Caco-2 (cell line): ENCODE data around the gene CPEB4. TPM values are rescaled to one million over a fixed set of nuclear protein-coding genes. Genes with fewer than 3 reads are reported as not detected.

Source experiments
- BruUV-seq: library from RNA; stranded (reverse); fragments of 400-500 nt; replicated peaks from 2 replicates; lab custom pipeline; 2021; lab: Mats Ljungman, UMichigan
- CTCF ChIA-PET: fragments of 300-600 bp; sonication (Branson Sonifier 250); formaldehyde crosslinking; loops from one replicate; lab custom pipeline; 2022; ENCODE audit warnings: antibody characterized with exemption; lab: Charles Lee
- POLR2A ChIA-PET: fragments of 300-600 bp; sonication (Branson Sonifier 250); formaldehyde crosslinking; loops from one replicate; lab custom pipeline; 2022; ENCODE audit warnings: antibody characterized with exemption; lab: Charles Lee
- DNase-seq, 2 experiments: peaks; one replicate each; pipeline versions ENCODE4 v3.0.0 to v3.0.0-alpha.2; 2020 to 2022
- H3K27me3 ChIP-seq: replicated peaks from 2 replicates; pipeline ENCODE4 v1.6.0; 2011; ENCODE audit warnings: low read length; ENCODE audit not compliant: control insufficient read depth, insufficient read depth
- H3K36me3 ChIP-seq: 2 replicates; pipeline ENCODE4 v1.5.1; 2011; ENCODE audit warnings: low read length; ENCODE audit not compliant: control insufficient read depth, insufficient read depth
- H3K4me1 ChIP-seq: fragments of 250-450 bp; sonication (Bioruptor Pico); 2 replicates; pipeline ENCODE4 v1.5.1; 2020; ENCODE audit warnings: mild to moderate bottlenecking
- H3K4me3 ChIP-seq: 2 replicates; pipeline ENCODE4 v1.5.1; 2011; ENCODE audit warnings: low read depth, mild to moderate bottlenecking, control low read depth, low read length
- H3K9me3 ChIP-seq: fragments of 250-450 bp; sonication (Bioruptor Pico); 2 replicates; pipeline ENCODE4 v1.5.1; 2020; ENCODE audit warnings: mild to moderate bottlenecking, moderate library complexity
- H3K27ac Mint-ChIP-seq: one replicate; pipeline ENCODE4 v1.8.0; 2022; ENCODE audit warnings: mixed read lengths; ENCODE audit not compliant: unreplicated experiment
- H3K27me3 Mint-ChIP-seq: one replicate; pipeline ENCODE4 v1.8.0; 2022; ENCODE audit warnings: mixed read lengths; ENCODE audit not compliant: insufficient read depth, unreplicated experiment
- H3K36me3 Mint-ChIP-seq: one replicate; pipeline ENCODE4 v1.8.0; 2022; ENCODE audit warnings: mild to moderate bottlenecking, mixed read lengths; ENCODE audit not compliant: insufficient read depth, unreplicated experiment
- H3K4me1 Mint-ChIP-seq: one replicate; pipeline ENCODE4 v1.8.0; 2022; ENCODE audit warnings: low read depth, mixed read lengths; ENCODE audit not compliant: unreplicated experiment
- H3K4me3 Mint-ChIP-seq: one replicate; pipeline ENCODE4 v1.8.0; 2022; ENCODE audit warnings: mild to moderate bottlenecking, moderate library complexity, mixed read lengths; ENCODE audit not compliant: unreplicated experiment
- H3K9me3 Mint-ChIP-seq: one replicate; pipeline ENCODE4 v1.8.0; 2022; ENCODE audit warnings: mixed read lengths; ENCODE audit not compliant: unreplicated experiment
- CTCF ChIP-seq, 2 experiments: fragments of 200-600 bp in 1 of 2; IDR thresholded peaks; 1 replicate in 1 of 2; 2 replicates in 1 of 2; pipeline versions ENCODE4 v1.5.1 to v1.8.0; 2011 to 2022; ENCODE audit warnings: antibody characterized with exemption in 1 of 2, control low read depth in 1 of 2, inconsistent platforms in 1 of 2, low read depth in 1 of 2, low read length in 1 of 2, mild to moderate bottlenecking in 1 of 2, moderate library complexity in 1 of 2; ENCODE audit not compliant: insufficient read depth in 1 of 2, severe bottlenecking in 1 of 2, unreplicated experiment in 1 of 2
- intact Hi-C: fragments of 100-400 bp; cut with micrococcal nuclease; formaldehyde crosslinking; loops from one replicate; pipeline ENCODE4 v1.10.0; 2022; ENCODE audit not compliant: unreplicated experiment
- total RNA-seq: library from RNA; stranded (reverse); gene quantifications from 2 replicates; pipeline ENCODE4 v1.2.3, GENCODE V29; 2022

Gene CPEB4
- total RNA-seq, 1 experiment from 2014 or later = 25.1 TPM

- TF ChIP-seq CTCF (IDR thresholded peaks at IDR 0.05; ENCODE audit: insufficient read depth in 1 of 2, low read depth in 1 of 2, low read length in 1 of 2, severe bottlenecking in 1 of 2, unreplicated experiment in 1 of 2) = no peak
- ChIA-PET CTCF (no interaction called here), POLR2A (no interaction called here)
- H3K9me3 Mint-ChIP-seq = no peaks in the 10 kb centered on the region
- Histone ChIP-seq H3K4me1 (peaks cover 61% of the 10 kb centered on the region), H3K27me3 (no peaks in the 10 kb centered on the region), H3K9me3 (no peaks in the 10 kb centered on the region), H3K36me3 (no peaks in the 10 kb centered on the region), H3K4me3 (no peak overlapping the region)
- peaks cover 6% of the 10 kb centered on the region for H3K36me3 Mint-ChIP-seq
- peak; percentile 25 to 74 for DNase-seq
- intact Hi-C loops = loop anchor here (5.0 kb wide), 1 partner anchor 33 kb away; no protein-coding TSS in a partner anchor
- peaks cover 45% of the 10 kb centered on the region for H3K4me1 Mint-ChIP-seq
- H3K4me3 Mint-ChIP-seq = no peak overlapping the region
- H3K27ac Mint-ChIP-seq = peak overlapping the region; percentile 78
- no peaks in the 10 kb centered on the region for H3K27me3 Mint-ChIP-seq
- BruUV-seq = no TSS peak
These were observed 32.8 kb upstream of the CPEB4 start for GRCh38 chr5:173855162-173855994.

GRCh38 chr5:173855995-173856656 is 32.0 kb upstream of the CPEB4 start:
- H3K4me1 Mint-ChIP-seq = peaks cover 46% of the 10 kb centered on the region
- no peak for DNase-seq
- ChIA-PET CTCF (no interaction called here), POLR2A (no interaction called here)
- peaks cover 6% of the 10 kb centered on the region for H3K36me3 Mint-ChIP-seq
- no peak for TF ChIP-seq CTCF (IDR thresholded peaks at IDR 0.05; ENCODE audit: insufficient read depth in 1 of 2, low read depth in 1 of 2, low read length in 1 of 2, severe bottlenecking in 1 of 2, unreplicated experiment in 1 of 2)
- H3K4me3 ChIP-seq = no peak overlapping the region
- H3K27ac Mint-ChIP-seq = peak overlapping the region; percentile 78
- H3K36me3 ChIP-seq = no peaks in the 10 kb centered on the region
- H3K27me3 ChIP-seq = no peaks in the 10 kb centered on the region
- H3K9me3 ChIP-seq = no peaks in the 10 kb centered on the region
- intact Hi-C loops = loop anchor here (5.0 kb wide), 1 partner anchor 34 kb away; no protein-coding TSS in a partner anchor
- no TSS peak for BruUV-seq
- no peaks in the 10 kb centered on the region for H3K9me3 Mint-ChIP-seq
- no peak overlapping the region for H3K4me3 Mint-ChIP-seq
- H3K27me3 Mint-ChIP-seq = no peaks in the 10 kb centered on the region
- peaks cover 65% of the 10 kb centered on the region for H3K4me1 ChIP-seq

GRCh38 chr5:173857234-173857633 is 30.9 kb upstream of the CPEB4 start:
- Mint-ChIP-seq H3K4me3 (no peak overlapping the region), H3K36me3 (peaks cover 6% of the 10 kb centered on the region), H3K9me3 (no peaks in the 10 kb centered on the region), H3K27ac (no peak overlapping the region), H3K27me3 (no peaks in the 10 kb centered on the region), H3K4me1 (peaks cover 46% of the 10 kb centered on the region)
- H3K4me1 ChIP-seq = peaks cover 70% of the 10 kb centered on the region
- no peaks in the 10 kb centered on the region for H3K27me3 ChIP-seq
- no TSS peak for BruUV-seq
- TF ChIP-seq CTCF (IDR thresholded peaks at IDR 0.05; ENCODE audit: insufficient read depth in 1 of 2, low read depth in 1 of 2, low read length in 1 of 2, severe bottlenecking in 1 of 2, unreplicated experiment in 1 of 2) = no peak
- H3K9me3 ChIP-seq = no peaks in the 10 kb centered on the region
- H3K36me3 ChIP-seq = no peaks in the 10 kb centered on the region
- CTCF ChIA-PET = interaction anchor here (1.3 kb wide), 1 partner anchor 31 kb away, joined by 4 read pairs; the partner anchor contains the start of gene CPEB4
- DNase-seq = no peak
- intact Hi-C loops = loop anchor here (5.0 kb wide), 1 partner anchor 35 kb away; no protein-coding TSS in a partner anchor
- H3K4me3 ChIP-seq = no peak overlapping the region
- POLR2A ChIA-PET = interaction anchor here (0.6 kb wide), 1 partner anchor 88 kb away, joined by 6 read pairs; no protein-coding TSS in a partner anchor
